Measurements from ENCODE around the gene CST8. TPM values are rescaled to one million over a fixed set of nuclear protein-coding genes. Genes with fewer than 3 reads are reported as not detected.
A peak's percentile ranks its signal among the peaks of the same experiment; 100 is the strongest.
"Not testable (repeated sequence)": the region's sequence is repeated elsewhere in the genome, so short reads cannot be mapped to it uniquely, and the experiment has no call there.

CST8 gene
- total RNA-seq, 1 experiment from 2014 or later: not detected

- DNase-seq (ENCODE audit: low read depth); in situ Hi-C loops (cut with HindIII; ENCODE audit: low pct_unique_long_range_greater_than_20kb, low sequenced_read_pairs): not testable (repeated sequence)
Observed at GRCh38 chr20:23466961-23467360, 24.0 kb upstream of the CST8 start.

- in situ Hi-C loops (cut with HindIII; ENCODE audit: low pct_unique_long_range_greater_than_20kb, low sequenced_read_pairs); DNase-seq (ENCODE audit: low read depth): not testable (repeated sequence)
Observed at GRCh38 chr20:23472306-23472705, 18.6 kb upstream of the CST8 start.

- in situ Hi-C loops (cut with HindIII; ENCODE audit: low pct_unique_long_range_greater_than_20kb, low sequenced_read_pairs); DNase-seq (ENCODE audit: low read depth): not testable (repeated sequence)
Observed at GRCh38 chr20:23473293-23473692, 17.6 kb upstream of the CST8 start.

- in situ Hi-C loops (cut with HindIII; ENCODE audit: low pct_unique_long_range_greater_than_20kb, low sequenced_read_pairs): no loop called here
- no peak for DNase-seq (ENCODE audit: low read depth)
Observed at GRCh38 chr20:23475395-23475794, 15.5 kb upstream of the CST8 start.

- no peak for DNase-seq (ENCODE audit: low read depth)
- in situ Hi-C loops (cut with HindIII; ENCODE audit: low pct_unique_long_range_greater_than_20kb, low sequenced_read_pairs): no loop called here
Observed at GRCh38 chr20:23476015-23476754, 14.7 kb upstream of the CST8 start.

- in situ Hi-C loops (cut with HindIII; ENCODE audit: low pct_unique_long_range_greater_than_20kb, low sequenced_read_pairs): no loop called here
- DNase-seq (ENCODE audit: low read depth): no peak
Observed at GRCh38 chr20:23477223-23477622, 13.7 kb upstream of the CST8 start.

- in situ Hi-C loops (cut with HindIII; ENCODE audit: low pct_unique_long_range_greater_than_20kb, low sequenced_read_pairs): no loop called here
- no peak for DNase-seq (ENCODE audit: low read depth)
Observed at GRCh38 chr20:23479043-23479442, 11.9 kb upstream of the CST8 start.

GRCh38 chr20:23482138-23482537 is 8.8 kb upstream of the CST8 start:
- in situ Hi-C loops (cut with HindIII; ENCODE audit: low pct_unique_long_range_greater_than_20kb, low sequenced_read_pairs): no loop called here

GRCh38 chr20:23484081-23484480 is 6.8 kb upstream of the CST8 start:
- DNase-seq (ENCODE audit: low read depth): no peak
- in situ Hi-C loops (cut with HindIII; ENCODE audit: low pct_unique_long_range_greater_than_20kb, low sequenced_read_pairs): no loop called here

More at GRCh38 chr20:23482138-23482537, 8.8 kb upstream of the CST8 start:
- DNase-seq (ENCODE audit: low read depth): no peak

GRCh38 chr20:23488470-23488869 is 2.4 kb upstream of the CST8 start:
- DNase-seq (ENCODE audit: low read depth): no peak
- in situ Hi-C loops (cut with HindIII; ENCODE audit: low pct_unique_long_range_greater_than_20kb, low sequenced_read_pairs): no loop called here

- in situ Hi-C loops (cut with HindIII; ENCODE audit: low pct_unique_long_range_greater_than_20kb, low sequenced_read_pairs): no loop called here
- no peak for DNase-seq (ENCODE audit: low read depth)
Observed at GRCh38 chr20:23488996-23489395, 1.9 kb upstream of the CST8 start.

GRCh38 chr20:23492292-23492691 is 1.4 kb downstream of the CST8 start:
- in situ Hi-C loops (cut with HindIII; ENCODE audit: low pct_unique_long_range_greater_than_20kb, low sequenced_read_pairs): no loop called here
- no peak for DNase-seq (ENCODE audit: low read depth)

GRCh38 chr20:23493172-23493772 is 2.4 kb downstream of the CST8 start:
- no peak for DNase-seq (ENCODE audit: low read depth)
- in situ Hi-C loops (cut with HindIII; ENCODE audit: low pct_unique_long_range_greater_than_20kb, low sequenced_read_pairs): no loop called here

- in situ Hi-C loops (cut with HindIII; ENCODE audit: low pct_unique_long_range_greater_than_20kb, low sequenced_read_pairs): no loop called here
- no peak for DNase-seq (ENCODE audit: low read depth)
Observed at GRCh38 chr20:23497536-23497935, 6.6 kb downstream of the CST8 start.

GRCh38 chr20:23501926-23502325 is 11.0 kb downstream of the CST8 start:
- DNase-seq (ENCODE audit: low read depth): no peak
- in situ Hi-C loops (cut with HindIII; ENCODE audit: low pct_unique_long_range_greater_than_20kb, low sequenced_read_pairs): no loop called here

- in situ Hi-C loops (cut with HindIII; ENCODE audit: low pct_unique_long_range_greater_than_20kb, low sequenced_read_pairs): no loop called here
- DNase-seq (ENCODE audit: low read depth): no peak
Observed at GRCh38 chr20:23503649-23504048, 12.7 kb downstream of the CST8 start.

- in situ Hi-C loops (cut with HindIII; ENCODE audit: low pct_unique_long_range_greater_than_20kb, low sequenced_read_pairs): no loop called here
- DNase-seq (ENCODE audit: low read depth): no peak
Observed at GRCh38 chr20:23507346-23507745, 16.4 kb downstream of the CST8 start.

GRCh38 chr20:23508449-23509229 is 17.7 kb downstream of the CST8 start:
- peak; percentile 10 for DNase-seq (ENCODE audit: low read depth)
- in situ Hi-C loops (cut with HindIII; ENCODE audit: low pct_unique_long_range_greater_than_20kb, low sequenced_read_pairs): no loop called here

GRCh38 chr20:23509247-23509913 is 18.5 kb downstream of the CST8 start:
- in situ Hi-C loops (cut with HindIII; ENCODE audit: low pct_unique_long_range_greater_than_20kb, low sequenced_read_pairs): no loop called here
- DNase-seq (ENCODE audit: low read depth): no peak

Measured in Caki2 (cell line).